BJ (cell line): Measurements from ENCODE around the gene ADAM10. TPM values are rescaled to one million over a fixed set of nuclear protein-coding genes. Genes with fewer than 3 reads are reported as not detected.
"Not testable (repeated sequence)": the region's sequence is repeated elsewhere in the genome, so short reads cannot be mapped to it uniquely, and the experiment has no call there.

Experiments
- CTCF ChIA-PET: fragments of 350-600 bp; formaldehyde crosslinking; extraction: SDS; loops from one replicate; lab custom pipeline; 2021; ENCODE audit warnings: antibody characterized with exemption, inconsistent platforms; lab: Yijun Ruan, JAX
- POLR2A ChIA-PET: fragments of 300-600 bp; sonication (Branson Sonifier 250); formaldehyde crosslinking; extraction: SDS; loops from one replicate; lab custom pipeline; 2021; ENCODE audit warnings: antibody characterized with exemption; lab: Charles Lee
- DNase-seq: peaks from one replicate; pipeline ENCODE4 v3.0.0-alpha.2; 2011; ENCODE audit warnings: low read depth
- H3K27me3 ChIP-seq: 2 replicates; pipeline ENCODE4 v1.6.0; 2011; ENCODE audit warnings: low read length; ENCODE audit not compliant: control insufficient read depth, insufficient read depth
- H3K36me3 ChIP-seq: 2 replicates; pipeline ENCODE4 v1.5.1; 2011; ENCODE audit warnings: low read length; ENCODE audit not compliant: control insufficient read depth, insufficient read depth
- H3K4me3 ChIP-seq: 2 replicates; pipeline ENCODE4 v1.5.1; 2011; ENCODE audit warnings: low read depth, mild to moderate bottlenecking, control low read depth, low read length
- CTCF ChIP-seq: IDR thresholded peaks from 2 replicates; pipeline ENCODE4 v1.5.1; 2011; ENCODE audit warnings: low read depth, mild to moderate bottlenecking, control low read depth, inconsistent platforms, low read length, moderate library complexity; ENCODE audit not compliant: insufficient read depth
- polyA plus RNA-seq: library from polyadenylated mRNA; depleted of rRNA; stranded (reverse); fragments of >200 nt; gene quantifications from 2 replicates; pipeline ENCODE4 v1.2.3, GENCODE V29; 2011

The ADAM10 gene
- polyA plus RNA-seq, 1 experiment: 106 TPM

- DNase-seq: no peak
- CTCF ChIA-PET: interaction anchor here (1.9 kb wide), 1 partner anchor 19 kb away, joined by 3 read pairs; no protein-coding TSS in a partner anchor
- H3K4me3 ChIP-seq: no peak overlapping the region
- H3K27me3 ChIP-seq: no peaks in the 10 kb centered on the region
- TF ChIP-seq CTCF: no peak
- POLR2A ChIA-PET: no interaction called here
- peaks cover 2% of the 10 kb centered on the region; the same call in 1 of the 2 replicates for H3K36me3 ChIP-seq
Measured at GRCh38 chr15:58604455-58604923, 145.0 kb downstream of the ADAM10 start.

GRCh38 chr15:58603927-58604326, 145.6 kb downstream of the ADAM10 start:
- CTCF ChIA-PET: interaction anchor here (0.6 to 1.9 kb wide), 2 partner anchors 14 to 18 kb away, joined by 3 read pairs; no protein-coding TSS in a partner anchor
- H3K4me3 ChIP-seq, DNase-seq, H3K36me3 ChIP-seq, POLR2A ChIA-PET, H3K27me3 ChIP-seq: not testable (repeated sequence)

GRCh38 chr15:58602823-58603222, 146.7 kb downstream of the ADAM10 start:
- no peak for TF ChIP-seq CTCF
- Histone ChIP-seq H3K27me3 (no peaks in the 10 kb centered on the region), H3K36me3 (peaks cover 2% of the 10 kb centered on the region; the same call in 1 of the 2 replicates), H3K4me3 (no peak overlapping the region)
- POLR2A ChIA-PET: no interaction called here
- DNase-seq: no peak
- CTCF ChIA-PET: no interaction called here

GRCh38 chr15:58598829-58599210, 150.7 kb downstream of the ADAM10 start:
- ChIA-PET POLR2A (no interaction called here), CTCF (interaction anchor here (1.6 kb wide), 1 partner anchor 10 kb away, joined by 4 read pairs; no protein-coding TSS in a partner anchor)
- Histone ChIP-seq H3K36me3 (no peaks in the 10 kb centered on the region; the same call in 1 of the 2 replicates), H3K4me3 (no peak overlapping the region), H3K27me3 (no peaks in the 10 kb centered on the region)
- DNase-seq: no peak
- TF ChIP-seq CTCF: no peak

- no peaks in the 10 kb centered on the region for H3K27me3 ChIP-seq
- DNase-seq: no peak
- no peaks in the 10 kb centered on the region; the same call in 1 of the 2 replicates for H3K36me3 ChIP-seq
- ChIA-PET POLR2A (no interaction called here), CTCF (interaction anchor here (0.9 to 1.6 kb wide), 2 partner anchors 10 to 13 kb away, joined by 3 to 4 read pairs; no protein-coding TSS in a partner anchor)
- no peak for TF ChIP-seq CTCF
- no peak overlapping the region for H3K4me3 ChIP-seq
Measured at GRCh38 chr15:58597943-58598828, 151.3 kb downstream of the ADAM10 start.
